NOMO-1 (cell line): ENCODE measurements around the gene PKN2.
"Not testable (repeated sequence)": the region's sequence is repeated elsewhere in the genome, so short reads cannot be mapped to it uniquely, and the experiment has no call there.

Source experiments
- DNase-seq, 2 experiments: peaks; one replicate each; lab custom pipeline; 2025; ENCODE audit not compliant: unreplicated experiment in 2 of 2; lab: John Stamatoyannopoulos, UW

The PKN2 gene

GRCh38 chr1:88678405-88678804 is 5.7 kb upstream of the PKN2 start:
- no peak for DNase-seq

GRCh38 chr1:88680471-88680870 is 3.6 kb upstream of the PKN2 start:
- no peak for DNase-seq

DNA sequence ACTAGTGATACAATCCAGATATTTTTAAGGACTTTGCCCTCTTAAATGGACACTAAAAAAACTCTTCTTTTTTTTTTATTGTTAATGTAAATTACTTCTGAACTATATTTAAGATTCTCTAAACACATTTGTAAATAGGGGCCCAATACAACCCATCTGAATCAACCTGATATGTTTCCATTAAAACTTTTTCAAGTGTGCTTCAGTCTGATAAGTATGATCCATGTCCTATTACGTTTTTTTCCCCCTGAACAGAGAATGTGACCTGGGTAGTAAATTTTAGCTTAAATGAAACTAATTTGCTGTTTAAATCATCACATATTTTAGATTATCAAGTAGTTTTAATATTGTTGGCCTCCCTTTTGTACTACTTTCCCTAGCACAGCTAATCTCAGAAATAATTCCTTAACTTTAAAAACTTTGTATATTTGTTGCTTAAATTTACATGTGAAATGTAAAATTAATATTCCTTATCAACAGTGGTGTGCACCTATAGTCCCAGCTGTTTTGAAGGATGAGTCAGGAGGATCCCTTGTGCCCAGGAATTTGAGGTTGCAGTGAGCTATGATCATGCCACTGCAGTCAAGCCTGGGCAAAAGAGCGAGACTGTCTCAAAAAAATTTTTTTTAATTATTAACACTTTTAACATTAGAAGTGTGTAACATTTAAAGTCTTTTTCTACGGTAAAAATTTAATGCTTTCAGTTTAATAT is 3.0 kb upstream of the PKN2 start:
- no peak for DNase-seq

DNA sequence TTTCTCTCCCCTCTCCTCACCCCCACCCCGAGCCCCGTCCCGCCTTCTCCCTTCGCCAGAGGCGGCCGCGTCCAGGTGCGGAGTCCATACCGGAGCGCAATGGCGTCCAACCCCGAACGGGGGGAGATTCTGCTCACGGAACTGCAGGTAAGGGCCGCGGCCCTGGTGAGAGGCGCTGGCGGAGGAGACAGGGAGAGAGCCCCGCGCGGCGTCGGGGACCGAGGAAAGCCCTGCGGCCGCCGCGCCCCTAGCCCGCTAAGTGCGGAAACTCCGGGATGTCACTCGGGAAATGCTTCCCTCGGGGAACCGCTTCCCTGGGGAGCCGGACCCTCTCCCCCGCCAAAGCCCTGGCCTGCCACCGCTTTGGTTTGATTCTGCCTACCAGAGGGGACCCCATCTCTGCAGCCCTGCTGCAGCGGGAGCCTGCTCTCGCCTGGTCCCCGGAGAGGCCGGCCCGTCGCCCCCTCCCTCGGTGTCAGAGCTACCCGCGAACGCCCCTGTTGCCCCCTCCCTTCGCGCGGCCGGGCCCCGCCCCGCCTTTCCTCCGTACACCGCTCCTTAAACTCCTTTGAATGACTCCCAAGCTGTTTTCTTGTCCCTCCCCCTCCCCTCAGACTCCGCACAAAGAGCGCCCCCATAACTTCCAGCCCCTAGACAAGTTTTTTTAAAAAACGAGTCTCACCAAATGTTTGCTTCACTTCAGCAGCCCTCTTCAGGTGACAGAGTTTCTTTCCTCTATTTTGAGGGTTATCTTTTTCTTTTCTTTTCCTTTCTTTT is 597 bp downstream of the PKN2 start:
- DNase-seq, result peak; percentile 23 to 35

DNA sequence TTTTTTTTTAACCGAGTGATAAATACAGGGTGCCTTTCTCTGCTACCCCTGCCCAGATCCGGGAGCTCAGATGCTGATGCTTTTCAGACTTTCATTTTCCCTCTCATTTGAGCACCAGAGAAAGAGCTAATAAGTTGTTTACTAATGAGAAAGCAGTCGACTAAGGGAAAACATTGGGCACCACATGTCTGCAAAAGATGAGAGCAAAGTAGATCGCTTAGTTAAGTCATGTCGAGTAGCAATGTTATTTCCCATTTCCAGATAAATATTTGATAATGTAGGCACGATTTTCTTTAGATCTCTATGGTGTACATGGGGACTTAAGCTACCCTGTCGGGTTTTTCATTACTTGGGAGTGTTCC is 1.2 kb downstream of the PKN2 start:
- DNase-seq, result no peak

GRCh38 chr1:88691540-88691939 is 7.5 kb downstream of the PKN2 start:
- no peak for DNase-seq

- DNase-seq, result no peak
Observed at GRCh38 chr1:88695781-88696180, 11.7 kb downstream of the PKN2 start.

- DNase-seq, result no peak
Observed at GRCh38 chr1:88697503-88697902, 13.4 kb downstream of the PKN2 start.

- no peak for DNase-seq
Observed at GRCh38 chr1:88698140-88698539, 14.1 kb downstream of the PKN2 start.

DNA sequence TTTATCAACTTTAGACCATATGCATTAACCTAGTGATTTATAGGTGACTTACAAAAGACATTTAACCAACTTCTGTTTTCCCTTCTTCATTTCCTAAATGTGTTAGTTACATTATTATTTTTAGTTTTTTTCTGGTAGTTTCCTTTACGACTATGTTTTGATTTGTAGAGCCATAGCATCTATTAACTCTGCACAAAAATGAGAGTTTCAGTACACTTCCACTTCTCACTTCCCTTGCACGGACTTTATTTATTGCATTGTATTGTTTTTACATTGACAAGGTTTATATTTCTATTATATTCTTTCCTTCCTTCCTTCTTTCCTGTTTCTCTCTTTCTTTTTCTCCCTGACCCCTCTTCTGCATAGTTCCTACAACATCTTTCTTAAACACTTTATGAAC is 14.7 kb downstream of the PKN2 start:
- DNase-seq, result peak in 1 of 2 experiments; percentile 65

- peak in 1 of 2 experiments; percentile 60 for DNase-seq
Observed at GRCh38 chr1:88700425-88701013, 16.4 kb downstream of the PKN2 start.

- peak; percentile 80 to 93 for DNase-seq
Observed at GRCh38 chr1:88701275-88701674, 17.2 kb downstream of the PKN2 start.

GRCh38 chr1:88701793-88702192 is 17.7 kb downstream of the PKN2 start:
- DNase-seq, result peak; percentile 12 to 28

DNA sequence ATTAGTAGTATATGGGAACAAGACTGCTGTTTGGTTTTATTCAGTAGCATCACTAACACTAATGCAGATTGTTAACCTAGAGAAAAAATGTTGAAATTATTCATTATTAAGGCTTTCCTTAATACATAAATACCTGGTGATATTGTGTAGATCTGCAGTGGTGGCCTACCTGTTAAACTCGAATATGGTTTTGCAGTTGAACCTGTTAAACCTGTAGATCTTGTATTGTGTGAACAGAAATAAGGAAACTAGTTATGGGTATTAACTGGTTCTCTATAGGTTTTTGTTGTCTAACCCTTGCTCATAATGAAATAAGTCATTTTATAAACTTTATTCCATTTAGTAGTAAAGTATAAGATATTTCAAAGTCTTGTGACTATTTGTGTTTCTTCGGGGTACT is 23.9 kb downstream of the PKN2 start:
- DNase-seq, result no peak

DNA sequence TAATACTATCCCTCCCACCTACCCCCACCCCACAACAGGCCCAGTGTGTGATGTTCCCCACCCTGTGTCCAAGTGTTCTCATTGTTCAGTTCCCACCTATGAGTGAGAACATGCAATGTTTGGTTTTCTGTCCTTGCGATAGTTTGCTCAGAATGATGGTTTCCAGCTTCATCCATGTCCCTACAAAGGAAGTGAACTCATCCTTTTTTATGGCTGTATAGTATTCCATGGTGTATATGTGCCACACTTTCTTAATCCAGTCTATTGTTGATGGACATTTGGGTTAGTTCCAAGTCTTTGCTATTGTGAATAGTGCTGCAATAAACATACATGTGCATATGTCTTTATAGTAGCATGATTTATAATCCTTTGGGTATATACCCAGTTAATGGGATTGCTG is 28.8 kb downstream of the PKN2 start:
- DNase-seq, result not testable (repeated sequence)

- DNase-seq, result not testable (repeated sequence)
Observed at GRCh38 chr1:88716571-88716970, 32.5 kb downstream of the PKN2 start.

GRCh38 chr1:88722492-88722891 is 38.4 kb downstream of the PKN2 start:
- no peak for DNase-seq

DNA sequence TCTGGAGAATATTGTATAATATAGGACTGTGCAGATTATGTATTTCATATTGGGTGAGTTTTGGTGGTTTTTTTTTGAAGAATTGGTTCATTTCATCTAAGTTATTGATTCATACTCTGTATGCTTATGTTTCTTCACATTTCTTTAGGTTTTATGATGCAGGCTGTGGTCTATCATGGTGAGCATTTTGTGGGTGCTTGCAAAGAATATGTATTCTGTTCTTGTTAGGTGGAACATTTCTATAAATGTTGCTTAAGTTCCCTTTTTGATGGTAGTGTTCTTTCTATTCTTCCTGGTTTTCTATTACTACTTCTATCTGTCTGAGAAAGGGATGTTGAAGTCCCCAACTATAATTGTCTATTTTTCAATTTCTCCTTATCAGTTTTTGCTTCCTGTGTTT is 42.6 kb downstream of the PKN2 start:
- peak in 1 of 2 experiments; percentile 72 for DNase-seq

DNA sequence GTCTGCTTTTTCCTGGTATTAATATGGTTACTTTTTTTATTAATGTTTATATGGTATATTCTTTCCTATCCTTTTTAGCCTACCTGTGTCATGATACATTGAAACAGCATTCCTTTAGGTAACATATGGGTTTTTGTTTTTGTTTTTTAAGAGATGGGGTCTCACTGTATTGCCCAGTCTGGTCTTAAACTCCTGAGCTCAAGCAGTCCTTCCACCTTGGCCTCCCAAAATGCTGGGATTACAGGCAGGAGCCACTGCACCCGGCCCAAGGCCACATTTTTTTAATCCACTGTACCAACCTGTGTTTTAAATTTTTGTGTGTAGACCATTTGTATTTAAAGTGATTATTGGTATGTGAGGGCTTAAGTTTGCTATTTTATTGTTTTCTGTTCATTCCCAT is 43.1 kb downstream of the PKN2 start:
- no peak for DNase-seq

- DNase-seq, result no peak
Observed at GRCh38 chr1:88729297-88729696, 45.2 kb downstream of the PKN2 start.

DNA sequence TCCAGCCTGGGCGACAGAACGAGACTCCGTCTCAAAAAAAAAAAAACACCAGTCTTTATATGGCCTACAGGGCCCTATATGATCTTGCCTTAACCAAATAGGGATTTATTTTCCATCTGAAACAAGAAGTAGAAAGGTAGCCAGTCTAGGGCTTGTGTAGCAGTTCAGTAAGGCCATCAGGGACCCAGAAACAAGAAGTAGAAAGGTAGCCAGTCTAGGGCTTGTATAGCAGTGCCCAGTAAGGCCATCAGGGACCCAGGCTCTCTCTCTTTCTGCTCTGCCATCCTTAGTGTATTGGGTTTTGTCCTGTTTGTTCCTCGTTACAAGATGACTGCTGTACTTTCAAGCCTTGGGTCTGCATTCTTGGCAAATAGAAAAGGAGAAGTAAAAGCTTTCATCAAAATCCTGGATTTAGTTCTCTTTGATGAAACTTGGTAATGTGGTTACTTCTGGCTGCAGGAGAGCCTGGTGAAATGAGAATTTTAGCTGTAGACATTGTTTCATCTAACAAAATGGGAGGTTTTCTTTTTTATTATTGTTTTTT is 46.1 kb downstream of the PKN2 start:
- DNase-seq, result peak; percentile 45 to 49

- no peak for DNase-seq
Observed at GRCh38 chr1:88730995-88731394, 46.9 kb downstream of the PKN2 start.
